Activated T-helper 2 cell treated with anti-CD3 and anti-CD28 coated beads, Interferon-gamma antibody, Interleukin-2, Interleukin-4, amounts not matched to agents 10 μg/mL and 5 μg/mL and 100 μg/mL, durations not matched to agents 14 hours and 24 hours and 36 hours (primary cell): ENCODE results near the gene HIVEP1. TPM values are rescaled to one million over a fixed set of nuclear protein-coding genes. Genes with fewer than 3 reads are reported as not detected.

ENCODE experiments used
- DNase-seq: peaks from one replicate; pipeline ENCODE4 v3.0.0; 2021; ENCODE audit warnings: low spot score
- H3K27ac Mint-ChIP-seq: one replicate; pipeline ENCODE4 v1.8.0; 2021; ENCODE audit warnings: mixed read lengths
- H3K27me3 Mint-ChIP-seq: one replicate; pipeline ENCODE4 v1.8.0; 2021; ENCODE audit warnings: low read depth, mixed read lengths
- H3K36me3 Mint-ChIP-seq: one replicate; pipeline ENCODE4 v1.8.0; 2021; ENCODE audit warnings: low read depth, mixed read lengths
- H3K4me1 Mint-ChIP-seq: one replicate; pipeline ENCODE4 v1.8.0; 2021; ENCODE audit warnings: low read depth, mixed read lengths
- H3K4me3 Mint-ChIP-seq: one replicate; pipeline ENCODE4 v1.8.0; 2021; ENCODE audit warnings: low read depth, mild to moderate bottlenecking, moderate library complexity, mixed read lengths
- H3K9me3 Mint-ChIP-seq: one replicate; pipeline ENCODE4 v1.8.0; 2021; ENCODE audit warnings: mixed read lengths
- intact Hi-C: fragments of 100-400 bp; cut with micrococcal nuclease; formaldehyde crosslinking; loops from one replicate; pipeline ENCODE4 v1.15.1; 2023
- total RNA-seq: library from RNA; stranded (reverse); gene quantifications from 2 replicates; pipeline ENCODE4 v1.2.3, GENCODE V29; 2022

Gene HIVEP1
- total RNA-seq, 1 donor from 2014 or later: 63.8 TPM

- intact Hi-C loops: no loop called here
- Mint-ChIP-seq H3K27me3 (no peaks in the 10 kb centered on the region), H3K27ac (no peak overlapping the region), H3K4me3 (no peak overlapping the region), H3K9me3 (no peaks in the 10 kb centered on the region), H3K4me1 (peaks cover 16% of the 10 kb centered on the region), H3K36me3 (peaks cover 58% of the 10 kb centered on the region)
- no peak for DNase-seq
Observed at GRCh38 chr6:12132351-12133222, 120.5 kb downstream of the HIVEP1 start.

GRCh38 chr6:12134581-12134980, 122.5 kb downstream of the HIVEP1 start:
- no peak overlapping the region for H3K4me3 Mint-ChIP-seq
- DNase-seq: no peak
- intact Hi-C loops: no loop called here
- H3K4me1 Mint-ChIP-seq: peaks cover 27% of the 10 kb centered on the region
- H3K27me3 Mint-ChIP-seq: no peaks in the 10 kb centered on the region
- peaks cover 9% of the 10 kb centered on the region for H3K9me3 Mint-ChIP-seq
- H3K27ac Mint-ChIP-seq: no peak overlapping the region
- H3K36me3 Mint-ChIP-seq: peaks cover 62% of the 10 kb centered on the region

- Mint-ChIP-seq H3K27ac (no peak overlapping the region), H3K4me3 (no peak overlapping the region)
Observed at GRCh38 chr6:12134991-12135390, 122.9 kb downstream of the HIVEP1 start.

GRCh38 chr6:12136905-12137304, 124.8 kb downstream of the HIVEP1 start:
- Mint-ChIP-seq H3K36me3 (peaks cover 70% of the 10 kb centered on the region), H3K4me3 (no peak overlapping the region), H3K4me1 (peaks cover 23% of the 10 kb centered on the region), H3K27ac (no peak overlapping the region), H3K27me3 (no peaks in the 10 kb centered on the region), H3K9me3 (peaks cover 22% of the 10 kb centered on the region)
- intact Hi-C loops: no loop called here
- DNase-seq: no peak

More at GRCh38 chr6:12134991-12135390, 122.9 kb downstream of the HIVEP1 start:
- H3K36me3 Mint-ChIP-seq: peaks cover 64% of the 10 kb centered on the region
- H3K9me3 Mint-ChIP-seq: peaks cover 10% of the 10 kb centered on the region
- H3K4me1 Mint-ChIP-seq: peaks cover 26% of the 10 kb centered on the region
- intact Hi-C loops: no loop called here
- DNase-seq: no peak
- no peaks in the 10 kb centered on the region for H3K27me3 Mint-ChIP-seq

GRCh38 chr6:12137480-12137879, 125.4 kb downstream of the HIVEP1 start:
- Mint-ChIP-seq H3K27me3 (no peaks in the 10 kb centered on the region), H3K9me3 (peaks cover 28% of the 10 kb centered on the region), H3K36me3 (peaks cover 71% of the 10 kb centered on the region), H3K4me1 (peaks cover 21% of the 10 kb centered on the region), H3K27ac (no peak overlapping the region), H3K4me3 (no peak overlapping the region)
- intact Hi-C loops: no loop called here
- DNase-seq: no peak

- Mint-ChIP-seq H3K27me3 (no peaks in the 10 kb centered on the region), H3K27ac (no peak overlapping the region), H3K36me3 (peaks cover 77% of the 10 kb centered on the region), H3K4me1 (peaks cover 21% of the 10 kb centered on the region), H3K9me3 (peaks cover 28% of the 10 kb centered on the region), H3K4me3 (no peak overlapping the region)
- peak; percentile 18 for DNase-seq
- intact Hi-C loops: no loop called here
Observed at GRCh38 chr6:12138381-12138780, 126.3 kb downstream of the HIVEP1 start.

GRCh38 chr6:12138936-12139335, 126.8 kb downstream of the HIVEP1 start:
- peaks cover 82% of the 10 kb centered on the region for H3K36me3 Mint-ChIP-seq
- H3K27ac Mint-ChIP-seq: no peak overlapping the region
- H3K9me3 Mint-ChIP-seq: peaks cover 28% of the 10 kb centered on the region

GRCh38 chr6:12147557-12148316, 135.6 kb downstream of the HIVEP1 start:
- H3K4me1 Mint-ChIP-seq: peaks cover 14% of the 10 kb centered on the region
- H3K9me3 Mint-ChIP-seq: no peaks in the 10 kb centered on the region
- H3K27me3 Mint-ChIP-seq: no peaks in the 10 kb centered on the region
- intact Hi-C loops: no loop called here
- peaks cover 26% of the 10 kb centered on the region for H3K36me3 Mint-ChIP-seq
- no peak for DNase-seq
- H3K27ac Mint-ChIP-seq: peak overlapping the region; percentile 37
- H3K4me3 Mint-ChIP-seq: no peak overlapping the region

More at GRCh38 chr6:12138936-12139335, 126.8 kb downstream of the HIVEP1 start:
- Mint-ChIP-seq H3K27me3 (no peaks in the 10 kb centered on the region), H3K4me3 (no peak overlapping the region), H3K4me1 (peaks cover 21% of the 10 kb centered on the region)
- DNase-seq: no peak
- intact Hi-C loops: no loop called here

- no peak for DNase-seq
- intact Hi-C loops: no loop called here
Observed at GRCh38 chr6:12148317-12148801, 136.2 kb downstream of the HIVEP1 start.

GRCh38 chr6:12148841-12149240, 136.7 kb downstream of the HIVEP1 start:
- no peaks in the 10 kb centered on the region for H3K27me3 Mint-ChIP-seq
- H3K4me1 Mint-ChIP-seq: peaks cover 18% of the 10 kb centered on the region
- no peaks in the 10 kb centered on the region for H3K9me3 Mint-ChIP-seq
- H3K27ac Mint-ChIP-seq: no peak overlapping the region
- peaks cover 18% of the 10 kb centered on the region for H3K36me3 Mint-ChIP-seq
- DNase-seq: no peak
- intact Hi-C loops: no loop called here
- H3K4me3 Mint-ChIP-seq: no peak overlapping the region

More at GRCh38 chr6:12148317-12148801, 136.2 kb downstream of the HIVEP1 start:
- Mint-ChIP-seq H3K36me3 (peaks cover 23% of the 10 kb centered on the region), H3K27me3 (no peaks in the 10 kb centered on the region), H3K4me1 (peaks cover 16% of the 10 kb centered on the region), H3K27ac (no peak overlapping the region), H3K4me3 (no peak overlapping the region), H3K9me3 (no peaks in the 10 kb centered on the region)

GRCh38 chr6:12149944-12150510, 137.9 kb downstream of the HIVEP1 start:
- intact Hi-C loops: no loop called here
- Mint-ChIP-seq H3K27me3 (no peaks in the 10 kb centered on the region), H3K27ac (no peak overlapping the region), H3K4me3 (no peak overlapping the region), H3K4me1 (peaks cover 22% of the 10 kb centered on the region), H3K36me3 (peaks cover 12% of the 10 kb centered on the region), H3K9me3 (no peaks in the 10 kb centered on the region)
- DNase-seq: no peak

- intact Hi-C loops: loop anchor here (1.0 kb wide), 1 partner anchor 138 kb away; no protein-coding TSS in a partner anchor
- H3K27ac Mint-ChIP-seq: no peak overlapping the region
Observed at GRCh38 chr6:12150812-12151432, 138.8 kb downstream of the HIVEP1 start.

More at GRCh38 chr6:12150812-12151432, 138.8 kb downstream of the HIVEP1 start:
- peaks cover 25% of the 10 kb centered on the region for H3K4me1 Mint-ChIP-seq
- no peak overlapping the region for H3K4me3 Mint-ChIP-seq
- H3K27me3 Mint-ChIP-seq: no peaks in the 10 kb centered on the region
- no peak for DNase-seq
- peaks cover 13% of the 10 kb centered on the region for H3K36me3 Mint-ChIP-seq
- no peaks in the 10 kb centered on the region for H3K9me3 Mint-ChIP-seq
